SW 1271 (cell line): ENCODE data around the gene PERP.

Experiments
- DNase-seq, 2 experiments: peaks; one replicate each; lab custom pipeline; 2025; lab: John Stamatoyannopoulos, UW

The PERP gene

DNA sequence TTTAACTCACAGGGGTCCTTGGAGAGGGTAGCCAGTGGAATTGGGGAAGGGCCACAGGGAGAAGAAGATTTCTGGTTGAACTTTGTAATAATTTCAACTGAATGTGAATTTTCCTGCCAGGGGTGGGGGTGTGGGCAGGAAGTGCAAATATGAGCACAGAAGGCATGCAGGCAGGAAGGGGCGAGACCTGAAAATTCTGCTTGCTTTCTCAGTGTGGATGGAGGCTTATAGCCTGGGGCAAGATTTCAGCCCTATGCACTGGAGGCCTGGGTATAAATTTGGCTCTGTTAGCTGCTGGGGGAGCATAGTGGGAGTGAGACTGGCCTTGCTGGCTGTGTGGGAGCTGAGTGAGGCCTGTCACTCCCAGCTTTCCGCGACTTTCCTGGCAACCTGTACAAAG lies 54.4 kb downstream of the PERP start:
- no peak for DNase-seq

DNA sequence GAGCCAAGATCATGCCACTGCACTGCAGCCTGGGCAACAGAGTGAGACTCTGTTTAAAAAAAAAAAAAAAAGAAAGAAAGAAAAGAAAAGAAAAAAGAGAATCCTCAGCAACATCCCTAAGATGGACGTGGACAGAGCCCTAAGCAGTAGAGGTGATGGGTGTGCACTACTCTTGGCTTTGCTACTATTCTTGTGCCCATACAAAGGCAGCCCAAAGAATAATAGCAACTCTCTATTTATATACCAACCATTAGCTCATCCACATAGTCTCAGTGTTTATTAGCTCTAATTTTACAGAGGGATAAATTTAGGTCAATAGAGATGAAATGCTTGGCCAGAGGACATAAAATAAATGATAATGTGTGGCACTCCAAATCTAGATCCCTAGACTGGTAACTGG lies 62.2 kb downstream of the PERP start:
- no peak for DNase-seq

GRCh38 chr6:138044458-138044857 lies 62.8 kb downstream of the PERP start:
- DNase-seq = no peak
